AG04450 (cell line): ENCODE measurements around the gene SP2. TPM values are rescaled to one million over a fixed set of nuclear protein-coding genes. Genes with fewer than 3 reads are reported as not detected.

ENCODE experiments used
- CTCF ChIA-PET: fragments of 300-600, 350-600 bp; formaldehyde crosslinking; extraction: SDS; loops from one replicate; lab custom pipeline; 2022; ENCODE audit warnings: antibody characterized with exemption, inconsistent platforms; lab: Charles Lee
- POLR2A ChIA-PET: fragments of 350-600 bp; formaldehyde crosslinking; extraction: SDS; loops from one replicate; lab custom pipeline; 2021; ENCODE audit warnings: antibody characterized with exemption, inconsistent platforms; lab: Yijun Ruan, JAX
- DNase-seq: peaks from one replicate; pipeline ENCODE4 v3.0.0-alpha.2; 2011; ENCODE audit warnings: low read depth, low spot score
- H3K27ac ChIP-seq: one replicate; pipeline ENCODE4 v1.5.1; 2012; ENCODE audit warnings: low read depth, low read length, control low read depth
- H3K27me3 ChIP-seq: one replicate; pipeline ENCODE4 v1.6.0; 2012; ENCODE audit warnings: low read length; ENCODE audit not compliant: control insufficient read depth, insufficient read depth
- H3K4me3 ChIP-seq: 2 replicates; pipeline ENCODE4 v1.5.1; 2011; ENCODE audit warnings: mild to moderate bottlenecking, low read depth, low read length, control low read depth
- H3K9me3 ChIP-seq: 2 replicates; pipeline ENCODE4 v1.5.1; 2012; ENCODE audit warnings: low read length; ENCODE audit not compliant: control insufficient read depth, insufficient read depth
- polyA plus RNA-seq: library from polyadenylated mRNA; depleted of rRNA; stranded (reverse); fragments of >200 nt; gene quantifications from 2 replicates; pipeline ENCODE4 v1.2.3, GENCODE V29; 2011
- TF ChIP-seq, protein P1 (sequence below): IDR thresholded peaks from 2 replicates; pipeline ENCODE4 v1.5.1; 2011; ENCODE audit warnings: low read depth, low read length, control low read depth, inconsistent platforms

Gene SP2
- polyA plus RNA-seq, 1 experiment, result 2.7 TPM

DNA sequence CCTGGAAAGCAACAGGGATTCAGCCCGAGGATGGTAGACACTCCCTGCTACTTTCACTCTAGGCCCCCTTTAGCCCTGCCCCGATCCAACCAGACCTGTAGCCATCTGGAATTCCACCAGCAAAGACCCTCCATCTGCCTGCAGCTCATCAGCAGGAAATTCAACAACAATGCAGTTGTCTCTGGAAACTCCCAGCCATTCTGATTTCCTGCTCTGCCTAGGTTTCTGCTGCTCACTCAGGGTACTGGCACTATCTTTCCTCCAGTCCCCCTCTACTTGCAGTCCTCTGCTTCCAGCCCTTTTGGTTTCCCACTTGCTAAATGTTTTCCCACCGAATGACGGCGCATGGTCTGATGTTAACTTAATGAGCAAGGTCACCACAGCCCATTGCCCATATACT is 42.4 kb upstream of the SP2 start:
- Histone ChIP-seq H3K4me3 (no peak overlapping the region), H3K9me3 (no peaks in the 10 kb centered on the region), H3K27me3 (peaks cover 67% of the 10 kb centered on the region), H3K27ac (no peak overlapping the region)
- no peak for DNase-seq
- ChIA-PET CTCF (no interaction called here), POLR2A (no interaction called here)
- TF ChIP-seq, protein P1, sequence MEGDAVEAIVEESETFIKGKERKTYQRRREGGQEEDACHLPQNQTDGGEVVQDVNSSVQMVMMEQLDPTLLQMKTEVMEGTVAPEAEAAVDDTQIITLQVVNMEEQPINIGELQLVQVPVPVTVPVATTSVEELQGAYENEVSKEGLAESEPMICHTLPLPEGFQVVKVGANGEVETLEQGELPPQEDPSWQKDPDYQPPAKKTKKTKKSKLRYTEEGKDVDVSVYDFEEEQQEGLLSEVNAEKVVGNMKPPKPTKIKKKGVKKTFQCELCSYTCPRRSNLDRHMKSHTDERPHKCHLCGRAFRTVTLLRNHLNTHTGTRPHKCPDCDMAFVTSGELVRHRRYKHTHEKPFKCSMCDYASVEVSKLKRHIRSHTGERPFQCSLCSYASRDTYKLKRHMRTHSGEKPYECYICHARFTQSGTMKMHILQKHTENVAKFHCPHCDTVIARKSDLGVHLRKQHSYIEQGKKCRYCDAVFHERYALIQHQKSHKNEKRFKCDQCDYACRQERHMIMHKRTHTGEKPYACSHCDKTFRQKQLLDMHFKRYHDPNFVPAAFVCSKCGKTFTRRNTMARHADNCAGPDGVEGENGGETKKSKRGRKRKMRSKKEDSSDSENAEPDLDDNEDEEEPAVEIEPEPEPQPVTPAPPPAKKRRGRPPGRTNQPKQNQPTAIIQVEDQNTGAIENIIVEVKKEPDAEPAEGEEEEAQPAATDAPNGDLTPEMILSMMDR, result no peak

- no peak for DNase-seq
- Histone ChIP-seq H3K27ac (no peak overlapping the region), H3K4me3 (no peak overlapping the region), H3K9me3 (no peaks in the 10 kb centered on the region), H3K27me3 (peaks cover 58% of the 10 kb centered on the region)
- ChIA-PET POLR2A (no interaction called here), CTCF (interaction anchor here (1.6 kb wide), 2 partner anchors 14 to 34 kb away, joined by 4 to 7 read pairs; partner anchors contain the start of gene SCRN2)
- TF ChIP-seq, protein P1, result no peak
Measured at GRCh38 chr17:47855737-47856136, 40.3 kb upstream of the SP2 start.

DNA sequence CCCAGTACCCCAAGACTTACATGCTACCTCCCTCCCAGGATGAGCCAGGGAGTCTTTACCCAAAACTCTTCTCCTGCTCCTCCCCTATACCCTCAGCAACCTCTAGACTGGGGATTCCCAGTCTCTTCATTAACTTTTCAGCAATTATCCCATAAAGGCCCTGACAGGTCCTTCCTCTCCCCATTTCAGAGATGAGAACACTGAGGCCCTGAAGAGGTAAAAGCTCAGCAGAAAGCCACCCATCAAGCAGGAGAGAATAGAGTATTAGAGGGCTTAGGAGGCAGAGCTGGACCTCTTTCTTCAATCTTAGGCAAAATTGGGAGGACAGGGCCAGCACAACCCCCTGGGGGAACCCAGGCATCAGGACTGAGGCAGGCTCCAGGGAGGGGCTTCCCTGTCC is 39.2 kb upstream of the SP2 start:
- Histone ChIP-seq H3K9me3 (no peaks in the 10 kb centered on the region), H3K27me3 (peaks cover 51% of the 10 kb centered on the region), H3K27ac (no peak overlapping the region), H3K4me3 (no peak overlapping the region)
- TF ChIP-seq, protein P1, result no peak
- POLR2A ChIA-PET, result interaction anchor here (0.8 kb wide), 1 partner anchor 38 kb away, joined by 4 read pairs; no protein-coding TSS in a partner anchor
- CTCF ChIA-PET, result interaction anchor here (1.3 kb wide), 1 partner anchor 12 kb away, joined by 3 read pairs; no protein-coding TSS in a partner anchor
- DNase-seq, result no peak

DNA sequence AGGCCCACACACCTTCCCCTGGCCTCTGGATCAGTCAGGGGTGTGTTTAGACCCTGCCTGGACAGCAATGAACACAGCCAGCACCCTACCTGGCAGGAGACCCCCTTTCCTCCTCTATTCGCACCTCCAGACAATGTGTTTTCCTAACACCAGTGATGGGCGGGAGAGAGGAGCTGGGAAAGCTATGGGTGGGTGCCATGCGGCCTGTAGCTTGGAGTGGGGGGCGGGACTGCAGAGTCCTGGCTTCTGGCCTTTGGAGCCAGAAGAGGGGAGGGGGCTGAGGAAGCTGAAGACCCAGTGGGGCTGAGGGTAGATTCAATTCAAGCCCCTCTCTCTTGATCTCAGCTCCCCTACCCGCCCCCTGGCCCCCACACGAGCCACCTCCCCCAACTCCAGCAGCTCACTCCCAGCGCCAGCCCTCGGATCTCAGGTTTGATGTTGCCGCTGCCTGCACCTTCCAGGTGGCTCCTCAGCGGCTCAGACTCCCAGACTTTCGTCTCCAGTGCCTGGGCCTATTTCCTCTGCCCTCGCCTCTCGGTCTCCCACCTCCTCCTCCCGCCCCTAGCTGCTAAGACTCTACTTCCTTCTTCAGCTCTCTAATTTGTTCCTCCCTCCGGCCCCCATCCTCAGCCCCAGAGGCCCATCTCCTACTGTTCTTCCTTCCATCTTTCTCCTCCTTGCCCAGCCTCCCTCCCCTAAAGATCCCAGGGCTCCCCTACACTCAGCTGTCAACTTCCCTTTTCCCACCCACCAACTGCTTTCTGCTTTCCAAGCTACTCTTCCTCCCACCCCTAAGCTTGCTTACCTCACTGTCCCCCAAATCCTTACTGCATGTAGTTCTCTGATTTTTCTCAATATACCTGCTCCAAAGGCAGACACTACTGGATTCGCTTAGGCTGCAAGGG is 38.2 kb upstream of the SP2 start:
- POLR2A ChIA-PET, result interaction anchor here (0.8 kb wide), 1 partner anchor 37 kb away, joined by 4 read pairs; no protein-coding TSS in a partner anchor
- DNase-seq, result no peak
- Histone ChIP-seq H3K27me3 (peaks cover 42% of the 10 kb centered on the region), H3K9me3 (no peaks in the 10 kb centered on the region), H3K27ac (no peak overlapping the region), H3K4me3 (no peak overlapping the region)
- CTCF ChIA-PET, result interaction anchor here (0.6 to 1.3 kb wide), 5 partner anchors 13 to 114 kb away, joined by 3 to 4 read pairs (median 3); partner anchors contain the start of gene SCRN2
- TF ChIP-seq, protein P1, result no peak

DNA sequence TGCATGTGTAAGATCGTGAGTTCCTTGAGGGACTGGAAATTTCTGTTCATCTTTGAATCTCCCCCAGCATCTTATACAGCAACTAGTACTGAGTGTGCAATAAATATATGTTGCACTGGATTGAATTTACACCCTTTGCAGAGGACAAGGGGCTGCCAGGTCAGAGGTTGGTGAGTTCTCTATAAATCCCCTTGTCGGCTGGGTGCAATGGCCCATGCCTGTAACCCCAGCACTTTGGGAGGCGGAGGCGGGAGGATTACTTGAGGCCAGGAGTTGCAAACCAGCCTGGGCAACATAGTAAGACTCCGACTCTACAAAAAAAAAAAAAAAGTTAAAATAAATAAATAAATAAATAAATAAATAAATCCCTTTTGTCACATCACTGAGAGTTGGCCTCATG is 35.6 kb upstream of the SP2 start:
- Histone ChIP-seq H3K27me3 (peaks cover 17% of the 10 kb centered on the region), H3K9me3 (peaks cover 6% of the 10 kb centered on the region), H3K27ac (no peak overlapping the region), H3K4me3 (no peak overlapping the region)
- DNase-seq, result no peak
- CTCF ChIA-PET, result no interaction called here
- POLR2A ChIA-PET, result no interaction called here
- TF ChIP-seq, protein P1, result no peak
